Astrocyte (in vitro differentiated cells and primary cell): ENCODE data around the gene AGPAT3.

ENCODE experiments used
- EZH2 ChIP-seq: IDR thresholded peaks from 2 replicates; pipeline ENCODE4 v1.6.1; 2012; ENCODE audit warnings: mild to moderate bottlenecking, low read length, inconsistent platforms; ENCODE audit not compliant: insufficient read depth
- TF ChIP-seq, protein P1 (sequence below): IDR thresholded peaks from 2 replicates; pipeline ENCODE4 v1.5.1; 2011; ENCODE audit warnings: low read depth, mild to moderate bottlenecking, inconsistent platforms, low read length, moderate library complexity; ENCODE audit not compliant: insufficient read depth

DNA sequence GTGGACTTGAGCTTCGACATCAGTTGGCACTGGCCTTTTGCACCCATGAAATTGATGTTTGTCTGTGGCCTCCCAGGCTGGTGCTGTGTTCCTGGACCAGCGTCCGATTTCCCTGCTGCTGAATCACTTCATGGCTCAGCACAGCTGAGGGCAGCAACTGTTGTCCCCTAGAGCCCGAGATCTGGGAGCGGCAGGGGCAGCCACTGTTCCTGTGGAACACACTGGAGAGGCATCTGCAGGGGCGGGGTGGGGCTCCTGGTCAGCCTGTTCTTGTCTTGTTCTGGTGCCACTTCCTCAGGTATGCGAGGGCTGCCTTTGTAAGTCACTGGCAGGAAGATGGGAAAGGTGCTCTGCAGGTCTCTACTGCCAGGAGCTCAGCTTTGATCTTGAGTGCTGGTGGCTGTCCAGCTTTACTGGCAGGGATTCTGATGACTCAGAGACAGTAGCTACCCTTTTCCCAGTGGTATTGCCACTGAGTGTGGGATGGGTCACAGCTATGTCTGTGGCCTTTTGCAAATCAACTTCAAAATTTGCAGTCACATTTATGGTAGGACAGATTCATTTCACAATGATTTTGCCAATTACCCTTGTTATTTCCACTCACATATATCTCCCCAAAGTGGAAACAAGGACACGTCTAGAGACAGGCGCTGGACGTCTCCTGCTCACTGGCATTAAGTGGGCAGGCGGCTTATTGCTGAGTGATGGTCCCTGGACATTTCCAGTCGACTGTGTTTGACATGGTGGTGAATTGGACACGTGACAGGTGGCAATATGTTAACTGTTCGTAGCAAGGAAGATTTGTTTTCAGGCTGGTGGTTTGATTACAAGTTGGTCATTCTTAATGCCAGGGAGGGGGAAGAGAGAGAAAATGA, 15.3 kb downstream of the AGPAT3 start:
- TF ChIP-seq, protein P1, sequence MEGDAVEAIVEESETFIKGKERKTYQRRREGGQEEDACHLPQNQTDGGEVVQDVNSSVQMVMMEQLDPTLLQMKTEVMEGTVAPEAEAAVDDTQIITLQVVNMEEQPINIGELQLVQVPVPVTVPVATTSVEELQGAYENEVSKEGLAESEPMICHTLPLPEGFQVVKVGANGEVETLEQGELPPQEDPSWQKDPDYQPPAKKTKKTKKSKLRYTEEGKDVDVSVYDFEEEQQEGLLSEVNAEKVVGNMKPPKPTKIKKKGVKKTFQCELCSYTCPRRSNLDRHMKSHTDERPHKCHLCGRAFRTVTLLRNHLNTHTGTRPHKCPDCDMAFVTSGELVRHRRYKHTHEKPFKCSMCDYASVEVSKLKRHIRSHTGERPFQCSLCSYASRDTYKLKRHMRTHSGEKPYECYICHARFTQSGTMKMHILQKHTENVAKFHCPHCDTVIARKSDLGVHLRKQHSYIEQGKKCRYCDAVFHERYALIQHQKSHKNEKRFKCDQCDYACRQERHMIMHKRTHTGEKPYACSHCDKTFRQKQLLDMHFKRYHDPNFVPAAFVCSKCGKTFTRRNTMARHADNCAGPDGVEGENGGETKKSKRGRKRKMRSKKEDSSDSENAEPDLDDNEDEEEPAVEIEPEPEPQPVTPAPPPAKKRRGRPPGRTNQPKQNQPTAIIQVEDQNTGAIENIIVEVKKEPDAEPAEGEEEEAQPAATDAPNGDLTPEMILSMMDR = no peak
- TF ChIP-seq EZH2 = no peak
